HG03460 (cell line): ENCODE data around the gene CCL28.
"Not testable (repeated sequence)": the region's sequence is repeated elsewhere in the genome, so short reads cannot be mapped to it uniquely, and the experiment has no call there.

Experiments used
- ATAC-seq: cut with Tn5 transposase; IDR thresholded peaks from one replicate; pipeline ENCODE4 v1.9.1; 2021; ENCODE audit not compliant: unreplicated experiment

Gene CCL28

GRCh38 chr5:43411495-43411894 lies 696 bp downstream of the CCL28 start:
- ATAC-seq: no peak

- ATAC-seq: no peak
Measured at GRCh38 chr5:43410414-43410813, 1.8 kb downstream of the CCL28 start.

DNA sequence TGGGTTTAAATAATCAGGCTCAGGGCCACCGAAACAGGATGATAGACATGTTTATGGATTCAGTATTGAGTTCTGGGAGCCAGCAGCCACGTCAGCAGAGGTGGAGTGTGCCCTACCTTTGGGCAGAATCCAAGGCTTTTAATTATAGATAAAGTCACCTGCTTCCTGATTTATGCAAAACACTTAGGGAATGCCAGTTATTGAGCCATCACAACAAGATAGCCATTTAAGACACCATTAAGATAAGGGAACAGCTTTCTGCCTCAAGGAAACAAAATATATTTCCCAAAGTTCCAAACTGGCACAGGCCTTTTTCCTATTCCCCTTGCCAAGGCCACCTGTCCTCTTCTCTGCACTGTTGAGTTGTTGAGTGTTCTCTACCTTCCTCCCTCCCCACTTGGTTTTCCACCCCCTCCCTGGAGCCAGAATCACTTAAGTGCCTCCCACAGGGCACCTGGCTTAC lies 2.4 kb downstream of the CCL28 start:
- no peak for ATAC-seq

DNA sequence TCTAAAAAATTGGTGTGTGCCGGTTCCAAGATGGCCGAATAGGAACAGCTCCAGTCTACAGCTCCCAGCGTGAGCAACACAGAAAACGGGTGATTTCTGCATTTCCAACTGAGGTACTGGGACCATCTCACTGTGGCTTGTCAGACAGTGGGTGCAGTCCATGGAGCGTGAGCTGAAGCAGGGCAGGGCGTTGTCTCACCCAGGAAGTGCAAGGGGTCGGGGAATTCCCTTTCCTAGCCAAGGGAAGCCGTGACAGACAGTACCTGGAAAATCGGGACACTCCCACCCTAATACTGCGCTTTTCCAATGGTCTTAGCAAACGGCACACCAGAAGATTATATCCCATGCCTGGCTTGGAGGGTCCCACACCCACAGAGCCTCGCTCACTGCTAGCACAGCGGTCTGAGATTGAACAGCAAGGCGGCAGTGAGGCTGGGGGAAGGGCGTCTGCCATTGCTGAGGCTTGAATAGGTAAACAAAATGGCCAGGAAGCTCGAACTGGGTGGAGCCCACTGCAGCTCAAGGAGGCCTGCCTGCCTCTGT lies 9.6 kb downstream of the CCL28 start:
- not testable (repeated sequence) for ATAC-seq

DNA sequence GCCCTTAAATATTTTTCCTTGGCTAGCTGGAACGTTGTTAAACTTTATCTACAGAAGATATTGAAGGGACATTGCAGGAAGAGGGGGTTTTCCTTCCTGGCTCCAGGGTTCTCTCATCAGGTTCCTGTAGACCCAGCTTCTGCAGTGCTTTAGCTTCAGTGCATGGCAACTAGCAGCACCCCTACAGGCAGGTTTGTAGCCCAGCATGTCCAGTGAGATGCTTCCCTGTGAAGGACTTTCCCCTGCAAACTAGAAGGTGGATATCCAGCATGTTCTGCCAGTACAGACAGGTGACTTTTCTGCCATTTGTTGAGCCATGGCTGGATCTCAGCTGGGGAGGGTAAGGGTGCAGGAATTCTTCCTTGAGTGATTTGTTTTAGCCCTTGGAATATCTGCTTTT lies 10.4 kb downstream of the CCL28 start:
- no peak for ATAC-seq

- no peak for ATAC-seq
Measured at GRCh38 chr5:43400082-43400481, 12.1 kb downstream of the CCL28 start.

DNA sequence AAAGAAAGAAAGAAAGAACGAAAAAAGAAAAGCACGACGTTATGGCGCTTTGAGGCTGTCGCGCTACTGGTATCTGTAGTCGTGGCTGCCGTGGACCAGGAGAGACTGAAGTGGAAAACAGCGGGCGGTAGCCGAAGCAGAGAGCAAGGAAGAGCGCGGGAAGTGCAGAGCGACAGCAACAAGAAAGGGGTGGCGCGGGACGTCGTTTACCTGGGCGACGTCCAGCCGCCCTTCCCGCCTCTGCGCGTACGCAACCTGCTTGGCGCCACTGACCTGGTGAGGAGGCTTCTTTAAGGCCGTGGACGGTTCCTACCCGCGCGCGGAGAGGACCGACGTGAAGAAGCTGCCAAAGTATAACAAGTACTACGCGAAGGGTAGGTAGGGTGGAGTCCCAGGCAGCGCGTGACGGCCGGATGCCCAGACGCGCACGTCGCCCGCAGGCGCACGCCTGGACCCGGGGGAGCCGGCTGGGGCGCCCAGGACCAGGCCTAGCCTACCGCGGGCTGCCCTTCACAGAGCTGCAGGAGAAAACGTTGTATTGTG lies 15.4 kb downstream of the CCL28 start:
- peak; percentile 98 for ATAC-seq

GRCh38 chr5:43390471-43390870 lies 21.7 kb downstream of the CCL28 start:
- no peak for ATAC-seq

DNA sequence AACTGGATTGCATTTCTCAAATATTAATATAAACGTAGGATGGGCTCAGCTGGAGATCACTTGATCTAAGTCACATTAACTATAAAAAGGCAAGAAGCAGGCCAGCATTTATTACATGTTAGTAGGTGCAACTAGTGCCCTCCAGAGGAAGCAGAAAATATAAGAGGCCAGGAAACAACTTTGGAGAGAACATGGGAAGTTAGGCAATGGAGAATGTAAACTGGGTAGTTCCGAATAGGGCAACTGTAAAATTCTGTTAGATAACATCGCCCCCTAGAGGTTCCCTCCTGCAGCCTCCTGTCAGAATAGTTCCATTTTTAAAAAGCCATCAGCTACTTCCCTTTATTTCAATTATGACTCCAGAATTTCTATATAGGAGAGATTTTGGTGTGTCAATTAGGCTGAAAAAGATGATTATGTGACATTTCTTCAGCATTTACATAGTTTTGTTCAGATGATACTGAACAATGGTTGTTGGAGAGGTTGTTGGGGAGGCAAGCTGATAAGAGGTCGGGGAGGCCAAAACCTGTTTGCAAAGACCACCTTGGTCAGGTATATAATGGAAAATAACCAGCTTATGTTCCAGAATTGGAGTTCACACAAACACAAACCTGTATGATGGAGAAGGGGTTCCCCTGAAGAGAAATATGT lies 22.4 kb downstream of the CCL28 start:
- peak; percentile 58 for ATAC-seq

DNA sequence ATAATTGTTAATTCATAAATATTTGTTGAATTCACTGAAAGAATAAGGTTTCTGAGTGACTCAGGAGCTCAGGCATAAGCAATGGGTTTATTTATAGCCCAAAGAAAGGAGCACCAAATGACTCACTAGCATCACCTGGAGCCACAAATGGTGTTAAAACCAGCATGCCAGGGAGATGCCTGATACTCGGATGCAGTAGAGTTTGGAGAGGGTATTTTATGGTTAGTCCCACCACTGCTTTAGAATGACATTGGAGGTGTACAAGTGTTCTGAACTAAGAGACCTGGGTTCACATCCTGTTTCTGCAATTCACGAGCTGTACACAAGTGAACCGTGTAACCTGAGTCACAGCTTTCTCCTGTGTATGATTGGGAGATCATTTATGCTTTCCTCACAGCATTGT lies 25.2 kb downstream of the CCL28 start:
- ATAC-seq: no peak

DNA sequence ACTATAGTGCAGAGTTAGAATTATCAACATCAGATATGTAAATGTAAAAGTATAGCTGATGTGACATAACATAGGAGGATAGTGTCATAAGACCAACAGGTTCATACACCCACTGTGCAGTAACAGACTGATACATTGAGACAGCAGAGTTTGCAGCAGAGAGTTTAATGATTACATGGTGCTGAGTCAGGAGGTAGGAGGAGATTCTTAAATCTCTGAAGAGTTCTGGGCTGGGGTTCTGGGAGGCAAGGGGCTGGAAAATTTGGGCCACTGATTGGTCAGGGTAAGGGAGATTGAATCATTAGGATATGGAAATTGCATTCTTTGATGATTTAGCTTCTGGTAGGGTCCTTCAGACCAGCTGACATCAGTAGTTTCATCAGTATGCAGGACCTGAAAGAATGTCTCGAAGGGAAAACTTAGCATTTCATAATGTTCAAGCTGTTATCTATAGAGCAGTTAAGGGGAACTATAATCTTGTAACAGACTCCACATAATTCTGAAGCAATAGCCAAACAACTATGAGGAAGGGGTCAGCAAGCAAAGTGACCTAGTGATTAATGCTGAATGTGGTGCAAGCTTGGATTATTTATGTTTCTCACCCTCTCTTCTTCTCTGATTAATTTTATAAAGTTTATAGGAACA lies 35.6 kb downstream of the CCL28 start:
- ATAC-seq: no peak

DNA sequence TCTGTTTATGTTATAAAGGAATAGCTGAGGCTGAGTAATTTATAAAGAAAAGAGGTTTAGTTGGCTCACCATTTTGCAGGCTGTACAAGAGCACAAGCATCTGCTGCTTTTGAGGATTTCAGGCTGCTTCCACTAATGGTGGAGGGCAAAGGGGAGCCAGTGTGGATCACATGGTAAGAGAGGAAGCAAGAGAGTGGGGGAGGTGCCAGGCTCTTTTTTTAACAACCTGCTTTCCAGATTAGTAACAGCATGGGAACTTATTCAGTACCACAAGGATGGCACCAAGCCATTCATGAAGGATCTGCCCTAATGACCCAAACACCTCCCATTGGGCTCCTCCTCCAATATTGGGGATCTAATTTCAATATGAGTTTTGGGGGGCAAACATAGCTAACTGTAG lies 40.4 kb downstream of the CCL28 start:
- no peak for ATAC-seq

DNA sequence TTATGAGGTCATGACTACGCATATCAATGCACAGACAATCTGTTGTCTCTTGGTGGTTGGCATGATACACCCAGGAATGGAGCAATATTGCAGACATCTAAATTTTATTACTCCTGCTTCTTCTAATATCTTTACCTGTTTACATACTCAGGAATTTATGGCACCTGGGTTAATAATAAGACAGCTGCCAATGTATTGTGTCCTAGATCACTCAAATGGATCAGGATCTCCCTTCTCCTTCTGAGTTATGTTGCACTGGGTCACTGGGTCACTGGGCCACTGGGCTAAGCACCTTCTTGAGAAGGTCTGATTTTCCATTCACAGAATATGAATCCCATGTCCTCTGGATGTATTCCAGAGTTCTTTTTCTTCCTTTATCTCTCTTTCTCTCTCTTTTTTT lies 41.8 kb downstream of the CCL28 start:
- no peak for ATAC-seq

DNA sequence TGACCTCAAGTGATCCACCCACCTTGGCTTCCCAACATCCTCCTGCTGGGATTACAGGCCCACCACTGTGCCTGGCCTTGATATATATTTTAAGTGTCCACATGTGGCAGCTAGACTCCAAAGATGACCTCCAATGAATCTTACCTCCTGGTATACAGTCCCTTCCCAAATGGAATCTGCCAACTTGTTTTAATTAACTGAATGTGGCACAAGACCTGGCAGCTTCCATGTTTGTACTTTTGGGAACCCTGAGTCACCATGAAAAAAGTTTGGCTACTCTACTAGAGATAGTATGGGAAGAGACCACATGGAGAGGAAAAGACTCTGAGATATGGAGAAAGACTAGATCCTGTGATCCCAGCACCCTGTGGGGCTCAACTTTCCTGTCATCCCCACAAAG lies 42.5 kb downstream of the CCL28 start:
- ATAC-seq: no peak

DNA sequence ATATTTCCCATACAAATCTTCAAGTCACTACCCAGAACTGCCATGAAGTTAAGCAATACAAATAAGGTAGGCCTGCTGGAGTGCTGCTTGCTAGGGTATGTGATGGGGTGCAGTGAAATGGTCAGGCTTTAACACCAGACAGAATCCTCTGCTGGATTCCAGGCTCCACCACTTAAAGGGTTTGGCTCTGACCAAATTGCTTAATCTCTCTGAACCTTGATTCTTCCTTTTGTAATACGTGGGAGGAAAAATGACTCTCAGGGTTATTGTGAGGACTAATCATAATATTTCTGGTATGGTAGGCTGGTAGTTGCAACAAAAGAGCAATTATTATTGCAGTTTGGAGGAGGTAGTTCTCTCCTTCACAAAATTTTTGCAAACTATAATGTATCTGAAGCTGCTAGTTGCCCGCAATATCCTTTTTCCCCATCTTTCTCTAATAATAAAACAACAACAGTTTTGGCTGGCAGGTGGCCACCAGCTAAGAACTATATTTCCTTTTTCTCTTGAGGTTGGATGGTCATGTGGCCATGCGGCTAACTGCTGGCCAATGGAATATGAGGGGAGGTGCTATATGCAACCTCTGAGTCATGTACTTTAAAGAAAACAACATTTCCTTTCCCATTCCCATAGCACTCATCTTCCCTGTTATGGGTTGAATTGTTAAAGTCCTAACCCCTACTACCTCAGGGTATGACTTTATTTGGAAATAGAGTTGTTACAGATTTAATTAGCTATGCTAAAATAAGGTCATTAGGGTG lies 44.1 kb downstream of the CCL28 start:
- no peak for ATAC-seq

- no peak for ATAC-seq
Measured at GRCh38 chr5:43367453-43367852, 44.7 kb downstream of the CCL28 start.

DNA sequence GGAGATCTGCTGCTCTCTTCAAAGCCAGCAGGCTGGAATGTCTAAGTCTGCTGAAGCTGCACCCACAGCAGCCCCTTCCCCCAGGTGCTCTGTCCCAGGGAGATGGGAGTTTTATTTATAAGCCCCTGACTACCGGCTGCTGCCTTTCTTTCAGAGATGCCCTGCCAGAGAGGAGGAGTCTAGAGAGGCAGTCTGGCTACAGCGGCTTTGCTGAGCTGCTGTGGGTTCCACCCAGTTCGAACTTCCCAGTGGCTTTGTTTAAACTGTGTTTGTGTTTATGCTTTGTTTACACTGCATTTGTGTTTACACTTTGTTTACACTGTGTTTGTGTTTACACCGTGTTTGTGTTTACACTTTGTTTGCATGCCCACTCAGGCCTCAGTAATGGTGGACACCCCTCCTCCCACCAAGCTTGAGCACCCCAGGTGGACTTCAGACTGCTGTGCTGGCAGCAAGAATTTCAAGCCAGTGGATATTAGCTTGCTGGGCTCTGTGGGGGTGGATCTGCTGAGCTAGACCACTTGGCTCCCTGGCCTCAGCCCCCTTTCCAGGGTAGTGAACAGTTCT lies 45.4 kb downstream of the CCL28 start:
- ATAC-seq: not testable (repeated sequence)

GRCh38 chr5:43365155-43365554 lies 47.0 kb downstream of the CCL28 start:
- ATAC-seq: not testable (repeated sequence)

GRCh38 chr5:43363445-43364152 lies 48.6 kb downstream of the CCL28 start:
- ATAC-seq: no peak

DNA sequence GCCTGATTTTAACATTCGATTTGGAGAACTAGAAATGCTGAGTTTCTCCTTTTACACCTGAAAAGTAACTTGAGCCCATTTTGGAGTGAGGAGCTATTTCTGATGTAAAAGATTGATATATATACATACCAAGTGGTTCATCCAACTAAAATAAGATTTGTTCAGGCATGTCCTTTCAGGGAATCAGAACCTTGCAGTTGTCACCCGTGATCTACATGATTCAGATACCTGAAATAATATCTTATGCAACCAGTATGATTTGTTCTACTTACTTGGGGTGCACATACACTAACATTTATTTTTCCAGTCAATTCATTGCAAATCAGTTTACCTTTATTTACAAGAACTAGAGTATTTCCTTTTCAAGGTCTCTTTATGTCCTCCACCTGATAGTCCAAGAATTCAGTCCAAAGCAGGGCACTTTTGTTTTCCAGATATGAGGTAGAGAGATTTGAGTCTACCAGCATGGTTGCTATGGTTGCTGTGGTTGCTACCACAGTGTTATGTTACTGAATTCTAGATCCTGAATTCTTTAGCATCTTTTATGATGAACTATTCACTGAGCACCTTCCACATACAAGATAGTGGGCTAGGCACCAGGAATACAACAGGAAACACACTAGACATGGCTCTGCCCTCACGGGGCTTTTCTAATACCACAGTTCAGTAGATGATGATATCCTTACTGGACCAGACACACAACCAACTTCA lies 49.3 kb downstream of the CCL28 start:
- ATAC-seq: no peak
